LNCaP clone FGC (cell line): ENCODE measurements around the gene C22orf15.

Source experiments
- DNase-seq: peaks from one replicate; pipeline ENCODE4 v3.0.0-alpha.2; 2011; ENCODE audit warnings: low read depth
- H3K4me3 ChIP-seq: 2 replicates; pipeline ENCODE4 v1.5.1; 2011; ENCODE audit warnings: mild to moderate bottlenecking, low read depth, low read length, control low read depth
- CTCF ChIP-seq: IDR thresholded peaks from 2 replicates; pipeline ENCODE4 v1.5.1; 2012; ENCODE audit warnings: mild to moderate bottlenecking; ENCODE audit not compliant: control insufficient read depth, insufficient read depth; ENCODE audit errors: extremely low read depth

Gene C22orf15

DNA sequence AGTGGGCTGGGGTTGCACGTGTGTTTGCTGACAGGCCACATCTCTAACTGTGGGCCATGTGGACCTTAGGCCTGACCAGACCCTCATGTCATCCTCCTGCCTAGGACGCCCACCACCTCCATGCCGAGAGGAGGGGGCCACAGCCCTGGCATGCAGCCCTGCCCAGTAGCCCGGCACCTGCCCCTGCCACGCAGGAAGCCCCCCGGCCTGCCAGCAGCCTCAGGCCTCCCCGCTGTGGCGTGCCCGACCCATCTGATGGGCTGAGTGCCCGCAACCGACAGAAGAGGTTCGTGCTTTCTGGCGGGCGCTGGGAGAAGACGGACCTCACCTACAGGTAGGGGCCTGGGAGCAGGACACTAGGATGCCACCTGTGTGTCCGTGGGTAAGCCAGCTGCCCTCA lies 16.3 kb downstream of the C22orf15 start:
- H3K4me3 ChIP-seq, result no peak overlapping the region
- no peak for DNase-seq
- no peak for TF ChIP-seq CTCF

DNA sequence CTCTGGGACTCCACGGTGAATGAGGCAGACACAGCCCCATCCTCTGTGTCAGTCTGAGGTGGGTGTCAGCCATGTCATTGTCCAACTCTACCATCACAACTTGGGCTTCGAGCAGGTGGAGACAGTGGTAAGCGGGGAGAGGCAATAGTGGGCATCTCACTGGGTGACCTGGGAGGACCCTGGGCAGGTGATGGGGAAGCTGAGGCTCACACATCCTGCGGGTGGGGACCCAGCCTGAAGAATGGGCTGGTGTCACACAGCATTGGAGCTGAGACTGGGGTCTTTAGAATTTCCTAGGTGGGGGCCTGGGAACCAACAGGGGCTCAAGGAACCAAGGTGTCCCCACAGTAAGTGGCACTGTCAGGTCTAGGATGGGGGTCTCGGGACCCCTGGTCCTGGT lies 16.9 kb downstream of the C22orf15 start:
- H3K4me3 ChIP-seq, result no peak overlapping the region
- DNase-seq, result no peak
- TF ChIP-seq CTCF, result no peak

DNA sequence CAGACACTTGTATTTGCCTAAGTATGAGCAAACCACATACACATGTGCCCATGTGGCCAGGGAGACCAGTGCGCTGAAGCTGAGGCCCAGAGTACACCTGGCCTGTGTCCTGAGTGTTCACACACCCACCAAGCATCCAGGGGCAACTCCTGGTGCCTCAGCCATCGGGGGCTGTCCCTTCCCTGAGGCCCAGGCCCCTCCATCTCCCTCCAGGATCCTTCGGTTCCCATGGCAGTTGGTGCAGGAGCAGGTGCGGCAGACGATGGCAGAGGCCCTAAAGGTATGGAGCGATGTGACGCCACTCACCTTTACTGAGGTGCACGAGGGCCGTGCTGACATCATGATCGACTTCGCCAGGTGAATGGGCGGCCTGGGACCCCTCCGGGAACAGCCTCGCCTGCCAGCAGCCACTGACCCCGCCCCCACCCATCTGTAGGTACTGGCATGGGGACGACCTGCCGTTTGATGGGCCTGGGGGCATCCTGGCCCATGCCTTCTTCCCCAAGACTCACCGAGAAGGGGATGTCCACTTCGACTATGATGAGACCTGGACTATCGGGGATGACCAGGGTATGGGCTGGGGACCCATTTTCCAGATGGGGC lies 17.5 kb downstream of the C22orf15 start:
- TF ChIP-seq CTCF, result no peak
- H3K4me3 ChIP-seq, result no peak overlapping the region
- no peak for DNase-seq

DNA sequence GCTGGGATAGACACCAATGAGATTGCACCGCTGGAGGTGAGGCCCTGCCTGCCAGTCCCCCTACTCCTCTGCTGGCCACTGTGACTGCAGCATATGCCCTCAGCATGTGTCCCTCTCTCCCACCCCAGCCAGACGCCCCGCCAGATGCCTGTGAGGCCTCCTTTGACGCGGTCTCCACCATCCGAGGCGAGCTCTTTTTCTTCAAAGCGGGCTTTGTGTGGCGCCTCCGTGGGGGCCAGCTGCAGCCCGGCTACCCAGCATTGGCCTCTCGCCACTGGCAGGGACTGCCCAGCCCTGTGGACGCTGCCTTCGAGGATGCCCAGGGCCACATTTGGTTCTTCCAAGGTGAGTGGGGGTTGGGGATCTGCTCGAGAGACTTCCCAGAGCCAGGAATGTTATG lies 18.3 kb downstream of the C22orf15 start:
- no peak for TF ChIP-seq CTCF
- H3K4me3 ChIP-seq, result no peak overlapping the region
- no peak for DNase-seq

GRCh38 chr22:23781511-23782183 lies 18.9 kb downstream of the C22orf15 start:
- no peak for TF ChIP-seq CTCF

DNA sequence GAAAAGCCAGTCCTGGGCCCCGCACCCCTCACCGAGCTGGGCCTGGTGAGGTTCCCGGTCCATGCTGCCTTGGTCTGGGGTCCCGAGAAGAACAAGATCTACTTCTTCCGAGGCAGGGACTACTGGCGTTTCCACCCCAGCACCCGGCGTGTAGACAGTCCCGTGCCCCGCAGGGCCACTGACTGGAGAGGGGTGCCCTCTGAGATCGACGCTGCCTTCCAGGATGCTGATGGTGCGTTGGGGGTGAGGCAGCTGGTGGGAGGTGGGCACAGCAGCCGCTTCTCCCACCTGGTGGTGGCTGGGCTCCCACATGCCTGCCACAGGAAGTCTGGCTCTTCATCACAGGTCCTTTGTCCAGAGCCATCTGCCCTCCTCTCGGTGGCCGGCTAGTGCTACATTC lies 19.5 kb downstream of the C22orf15 start:
- H3K4me3 ChIP-seq, result no peak overlapping the region
- TF ChIP-seq CTCF, result no peak
- DNase-seq, result no peak

More at GRCh38 chr22:23781511-23782183, 18.9 kb downstream of the C22orf15 start:
- H3K4me3 ChIP-seq, result no peak overlapping the region
- DNase-seq, result no peak

- TF ChIP-seq CTCF, result no peak
- H3K4me3 ChIP-seq, result no peak overlapping the region
- no peak for DNase-seq
Measured at GRCh38 chr22:23782703-23783102, 19.9 kb downstream of the C22orf15 start.
